Measurements from ENCODE around the gene CHST12. TPM values are rescaled to one million over a fixed set of nuclear protein-coding genes. Genes with fewer than 3 reads are reported as not detected.

CHST12 gene
- total RNA-seq, 1 donor from 2014 or later, result 15.3 TPM

- Histone ChIP-seq H3K27ac (replicated peaks) (no peak overlapping the region), H3K4me3 (no peak overlapping the region), H3K36me3 (peaks cover 4% of the 10 kb centered on the region), H3K9me3 (replicated peaks) (no peaks in the 10 kb centered on the region), H3K27me3 (ENCODE audit: low read depth) (no peaks in the 10 kb centered on the region), H3K4me1 (peaks cover 17% of the 10 kb centered on the region)
- DNase-seq, result no peak
- intact Hi-C loops (cut with micrococcal nuclease), result no loop called here
- no peak for TF ChIP-seq CTCF (IDR thresholded peaks at IDR 0.05; ENCODE audit: borderline replicate concordance)
These were observed 38.1 kb downstream of the CHST12 start for GRCh38 chr7:2441430-2442058.

GRCh38 chr7:2443491-2443890 is 40.1 kb downstream of the CHST12 start:
- Histone ChIP-seq H3K36me3 (no peaks in the 10 kb centered on the region), H3K27me3 (ENCODE audit: low read depth) (no peaks in the 10 kb centered on the region), H3K4me1 (peaks cover 8% of the 10 kb centered on the region), H3K9me3 (replicated peaks) (no peaks in the 10 kb centered on the region), H3K27ac (replicated peaks) (no peak overlapping the region), H3K4me3 (no peak overlapping the region)
- TF ChIP-seq CTCF (IDR thresholded peaks at IDR 0.05; ENCODE audit: borderline replicate concordance), result no peak
- intact Hi-C loops (cut with micrococcal nuclease), result no loop called here
- no peak for DNase-seq

- no peaks in the 10 kb centered on the region for H3K9me3 ChIP-seq (replicated peaks)
- no peaks in the 10 kb centered on the region for H3K36me3 ChIP-seq
- H3K27ac ChIP-seq (replicated peaks), result peak overlapping the region; percentile 56
- no peak overlapping the region for H3K4me3 ChIP-seq
- peaks cover 3% of the 10 kb centered on the region for H3K4me1 ChIP-seq
- DNase-seq, result peak; percentile 33
- TF ChIP-seq CTCF (IDR thresholded peaks at IDR 0.05; ENCODE audit: borderline replicate concordance), result no peak
- H3K27me3 ChIP-seq (ENCODE audit: low read depth), result no peaks in the 10 kb centered on the region
- intact Hi-C loops (cut with micrococcal nuclease), result no loop called here
These were observed 41.1 kb downstream of the CHST12 start for GRCh38 chr7:2444476-2444875.

GRCh38 chr7:2445047-2445446 is 41.6 kb downstream of the CHST12 start:
- Histone ChIP-seq H3K27ac (replicated peaks) (peak overlapping the region; percentile 56), H3K36me3 (no peaks in the 10 kb centered on the region), H3K27me3 (ENCODE audit: low read depth) (no peaks in the 10 kb centered on the region), H3K4me1 (peaks cover 3% of the 10 kb centered on the region), H3K9me3 (replicated peaks) (no peaks in the 10 kb centered on the region), H3K4me3 (no peak overlapping the region)
- TF ChIP-seq CTCF (IDR thresholded peaks at IDR 0.05; ENCODE audit: borderline replicate concordance), result no peak
- DNase-seq, result no peak
- intact Hi-C loops (cut with micrococcal nuclease), result no loop called here

GRCh38 chr7:2445898-2446555 is 42.6 kb downstream of the CHST12 start:
- Histone ChIP-seq H3K36me3 (no peaks in the 10 kb centered on the region), H3K27me3 (ENCODE audit: low read depth) (no peaks in the 10 kb centered on the region), H3K27ac (replicated peaks) (no peak overlapping the region), H3K9me3 (replicated peaks) (no peaks in the 10 kb centered on the region), H3K4me1 (peaks cover 3% of the 10 kb centered on the region), H3K4me3 (no peak overlapping the region)
- intact Hi-C loops (cut with micrococcal nuclease), result no loop called here
- TF ChIP-seq CTCF (IDR thresholded peaks at IDR 0.05; ENCODE audit: borderline replicate concordance), result no peak
- DNase-seq, result no peak

Data from left ventricle myocardium inferior (tissue), 1 donor.